HG03139 (cell line): Measurements from ENCODE around the gene COL28A1.
A peak's percentile ranks its signal among the peaks of the same experiment; 100 is the strongest.
"Not testable (repeated sequence)": the region's sequence is repeated elsewhere in the genome, so short reads cannot be mapped to it uniquely, and the experiment has no call there.

ENCODE experiments used
- ATAC-seq: cut with Tn5 transposase; IDR thresholded peaks from one replicate; pipeline ENCODE4 v1.9.1; 2021; ENCODE audit not compliant: unreplicated experiment

Gene COL28A1

DNA sequence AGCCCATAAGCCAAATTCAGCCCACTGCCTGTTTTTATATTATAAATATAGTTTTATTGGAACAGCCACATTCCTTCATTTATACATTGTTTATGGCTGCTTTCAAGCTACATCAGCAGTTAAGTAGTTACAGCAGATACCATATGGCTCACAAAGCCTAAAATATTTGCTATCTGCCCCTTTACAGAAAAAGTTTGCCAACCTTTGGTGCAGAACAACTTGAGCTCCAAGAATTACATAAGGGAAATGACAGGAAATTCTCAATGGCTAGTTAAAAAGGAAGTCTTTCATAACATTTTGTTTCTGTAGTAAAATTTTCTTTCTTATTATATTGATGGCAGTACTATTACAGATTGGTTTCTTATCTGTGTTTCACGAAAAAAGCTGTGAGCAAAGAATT is 59.3 kb downstream of the COL28A1 start:
- no peak for ATAC-seq

- ATAC-seq = no peak
Measured at GRCh38 chr7:7475601-7476000, 60.1 kb downstream of the COL28A1 start.

DNA sequence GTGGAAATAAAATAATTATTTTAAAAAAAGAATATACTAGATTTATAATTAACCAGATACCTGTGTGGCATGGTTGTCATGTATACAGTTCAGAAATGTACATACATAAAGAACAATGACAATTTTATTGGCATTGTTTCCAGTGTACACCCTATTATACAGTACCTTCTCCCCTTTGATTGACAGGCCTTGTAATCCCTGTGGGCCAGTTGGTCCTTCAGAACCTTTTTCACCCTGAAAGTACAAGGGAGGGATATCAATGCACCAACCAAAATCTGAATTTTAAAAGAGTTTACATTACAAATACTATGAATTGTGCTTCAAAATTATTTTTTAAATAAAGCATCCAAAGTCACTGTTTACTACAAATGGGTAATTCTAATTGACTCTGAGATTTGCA is 61.2 kb downstream of the COL28A1 start:
- ATAC-seq = no peak

DNA sequence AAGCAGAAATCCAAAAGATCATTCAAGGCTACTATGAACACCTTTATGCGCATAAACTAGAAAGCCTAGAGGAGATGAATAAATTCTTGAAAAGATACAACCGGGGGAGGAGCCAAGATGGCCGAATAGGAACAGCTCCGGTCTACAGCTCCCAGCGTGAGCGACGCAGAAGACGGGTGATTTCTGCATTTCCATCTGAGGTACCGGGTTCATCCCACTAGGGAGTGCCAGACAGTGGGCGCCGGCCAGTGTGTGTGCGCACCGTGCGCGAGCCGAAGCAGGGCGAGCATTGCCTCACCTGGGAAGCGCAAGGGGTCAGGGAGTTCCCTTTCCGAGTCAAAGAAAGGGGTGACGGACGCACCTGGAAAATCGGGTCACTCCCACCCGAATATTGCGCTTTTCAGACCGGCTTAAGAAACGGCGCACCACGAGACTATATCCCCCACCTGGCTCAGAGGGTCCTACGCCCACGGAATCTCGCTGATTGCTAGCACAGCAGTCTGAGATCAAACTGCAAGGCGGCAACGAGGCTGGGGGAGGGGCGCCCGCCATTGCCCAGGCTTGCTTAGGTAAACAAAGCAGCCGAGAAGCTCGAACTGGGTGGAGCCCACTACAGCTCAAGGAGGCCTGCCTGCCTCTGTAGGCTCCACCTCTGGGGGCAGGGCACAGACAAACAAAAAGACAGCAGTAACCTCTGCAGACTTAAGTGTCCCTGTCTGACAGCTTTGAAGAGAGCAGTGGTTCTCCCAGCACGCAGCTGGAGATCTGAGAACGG is 70.5 kb downstream of the COL28A1 start:
- not testable (repeated sequence) for ATAC-seq

- ATAC-seq = no peak
Measured at GRCh38 chr7:7454000-7454399, 81.7 kb downstream of the COL28A1 start.

DNA sequence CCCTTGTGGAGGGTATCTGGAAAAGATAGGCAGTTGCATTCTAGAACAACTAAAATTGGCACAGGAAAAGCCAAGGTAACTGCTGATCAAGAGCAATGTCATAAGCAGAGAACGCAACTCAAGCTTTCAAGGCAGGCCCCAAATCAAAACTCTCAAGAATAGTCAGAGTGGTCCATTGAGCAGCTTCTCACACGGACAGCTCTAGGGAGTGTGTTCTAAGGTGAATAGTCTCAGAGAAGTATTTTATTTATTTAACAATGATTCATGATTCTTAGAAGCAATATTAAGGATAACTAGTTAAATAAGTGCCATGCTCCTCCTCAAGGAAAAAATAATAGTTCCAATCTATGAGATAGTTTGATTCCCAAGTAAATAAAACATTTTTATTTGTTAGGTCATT is 83.0 kb downstream of the COL28A1 start:
- no peak for ATAC-seq

DNA sequence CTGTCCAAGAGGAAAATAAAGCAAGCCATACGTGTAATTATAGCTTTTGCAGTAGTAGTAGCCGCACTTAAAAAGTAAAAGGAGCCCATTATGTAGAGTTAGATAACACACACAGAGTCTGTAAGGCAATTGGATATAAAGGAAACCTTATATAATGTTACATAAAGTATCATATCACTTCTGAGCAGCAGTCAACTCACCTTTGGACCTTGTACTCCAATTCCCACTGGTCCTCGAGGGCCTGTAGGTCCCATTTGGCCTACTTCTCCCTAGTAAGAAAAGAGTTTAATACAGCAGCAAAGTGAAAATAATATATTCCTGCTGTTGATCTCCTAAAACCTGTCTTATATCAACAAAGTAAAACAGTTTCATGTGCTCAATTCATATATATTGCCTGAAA is 83.6 kb downstream of the COL28A1 start:
- ATAC-seq = no peak

DNA sequence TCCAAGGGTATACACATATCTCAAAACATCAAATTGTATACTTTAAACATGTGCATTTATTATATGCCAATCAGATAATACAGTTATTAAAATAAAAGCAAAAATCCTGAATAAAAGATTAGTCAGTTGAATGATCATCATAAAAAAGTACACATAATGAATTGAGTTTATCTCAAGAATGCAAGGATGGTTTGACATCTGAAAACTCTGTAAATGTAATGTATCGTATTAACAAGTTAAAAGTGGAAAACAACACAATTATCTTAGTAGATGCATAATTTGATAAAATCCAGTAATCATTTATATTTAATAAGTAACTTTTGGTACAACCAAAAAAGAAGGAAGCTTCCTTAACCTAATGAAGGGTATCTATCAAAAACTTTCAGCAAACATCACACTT is 86.6 kb downstream of the COL28A1 start:
- no peak for ATAC-seq

- ATAC-seq = no peak
Measured at GRCh38 chr7:7446616-7447015, 89.1 kb downstream of the COL28A1 start.

DNA sequence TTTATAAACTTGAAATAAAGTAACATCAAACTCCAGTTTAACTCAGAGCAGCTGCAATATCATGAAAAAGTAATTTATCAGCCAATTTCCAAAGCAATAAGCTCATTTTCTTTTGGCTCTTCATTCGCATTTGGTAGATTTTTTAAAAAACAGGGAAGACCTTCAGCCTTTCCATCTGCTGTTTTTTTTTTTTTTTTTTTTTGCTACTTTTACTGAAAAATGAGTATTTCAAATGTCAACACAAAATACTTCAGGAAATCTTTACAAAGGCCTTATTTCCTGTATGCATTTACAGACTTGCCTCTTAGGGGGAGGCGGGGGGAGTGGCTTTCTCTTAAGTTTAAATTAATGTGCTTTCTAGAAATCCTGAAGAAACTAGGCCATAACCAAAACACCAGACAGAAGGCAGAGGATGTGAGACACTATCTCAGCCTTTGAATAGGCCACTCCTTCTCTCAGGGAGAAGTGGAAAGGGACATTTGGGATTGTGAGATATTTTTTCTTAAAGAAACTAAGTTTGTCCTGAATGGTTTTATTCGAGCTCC is 91.8 kb downstream of the COL28A1 start:
- no peak for ATAC-seq

DNA sequence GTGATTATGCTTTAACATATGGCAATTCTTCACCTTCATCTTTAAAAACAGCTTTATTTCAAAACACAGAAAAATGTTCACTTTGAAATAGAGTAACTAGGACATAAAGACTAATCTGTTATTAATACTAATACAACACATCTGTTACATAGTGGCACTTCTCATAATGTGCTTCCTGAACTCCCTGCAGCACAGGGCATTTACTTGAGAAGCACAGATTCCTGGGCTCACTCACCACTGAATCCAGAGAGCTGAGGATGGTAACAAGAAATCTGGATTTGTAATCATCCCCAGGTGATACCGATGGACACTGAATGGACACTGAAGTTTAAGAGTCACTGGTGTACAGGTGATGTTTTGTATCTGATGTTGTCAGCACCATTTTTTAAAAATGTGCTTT is 96.1 kb downstream of the COL28A1 start:
- no peak for ATAC-seq

DNA sequence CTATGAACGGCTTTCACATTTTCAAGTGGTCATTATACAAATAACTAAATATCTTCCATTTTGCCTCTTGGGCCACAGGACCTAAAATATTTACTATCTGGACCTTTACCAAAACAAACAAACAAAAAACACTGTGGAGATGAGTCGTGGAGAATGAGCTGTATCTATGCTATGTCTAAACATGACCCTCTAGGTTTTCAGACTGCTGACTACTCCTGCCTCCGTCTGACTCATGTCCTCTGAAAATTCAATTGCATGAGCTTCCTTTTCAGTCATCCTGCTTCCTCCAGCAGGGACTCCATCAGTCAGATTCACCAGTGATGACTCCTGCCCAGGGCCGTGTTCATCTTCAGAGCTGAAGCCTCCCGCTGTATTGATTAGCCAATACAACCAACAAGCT is 96.8 kb downstream of the COL28A1 start:
- no peak for ATAC-seq

DNA sequence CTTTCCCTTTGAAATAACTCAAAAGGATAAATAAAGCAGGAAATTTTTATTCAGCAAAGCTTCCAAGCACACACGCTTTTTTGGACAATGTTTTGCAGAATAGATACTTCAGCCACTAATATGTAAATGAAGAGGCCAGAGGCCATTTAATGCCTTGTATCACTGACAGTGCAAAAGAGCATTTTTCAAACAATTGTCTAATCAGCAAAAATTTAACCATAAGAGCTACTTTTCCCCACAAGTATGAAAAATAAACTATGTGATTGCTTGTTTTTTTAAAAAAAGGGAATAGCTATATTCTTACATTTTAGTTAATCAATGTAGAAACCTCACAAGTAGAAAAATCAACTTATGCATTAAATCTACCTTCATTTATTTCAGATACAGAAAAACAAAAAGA is 99.7 kb downstream of the COL28A1 start:
- ATAC-seq = no peak

DNA sequence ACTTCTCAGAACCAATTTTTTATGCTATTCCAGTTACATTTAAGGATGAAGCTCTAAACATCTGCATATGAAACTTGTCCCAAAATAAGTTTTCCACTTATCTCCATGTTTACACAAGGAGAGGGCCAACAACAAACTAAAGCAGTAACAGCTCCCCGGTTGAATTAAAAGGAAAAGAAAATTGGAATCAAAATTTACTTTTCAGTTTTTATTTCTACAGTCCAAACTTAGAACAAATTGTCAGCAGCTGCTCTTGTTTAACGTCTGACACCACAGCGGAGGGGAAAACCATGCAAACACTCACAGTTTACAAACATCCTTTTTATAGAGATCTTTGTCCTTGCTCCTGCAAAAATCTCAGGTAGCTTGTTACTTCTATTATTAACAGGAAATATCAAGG is 101.3 kb downstream of the COL28A1 start:
- ATAC-seq = no peak

- no peak for ATAC-seq
Measured at GRCh38 chr7:7433811-7434210, 101.9 kb downstream of the COL28A1 start.

DNA sequence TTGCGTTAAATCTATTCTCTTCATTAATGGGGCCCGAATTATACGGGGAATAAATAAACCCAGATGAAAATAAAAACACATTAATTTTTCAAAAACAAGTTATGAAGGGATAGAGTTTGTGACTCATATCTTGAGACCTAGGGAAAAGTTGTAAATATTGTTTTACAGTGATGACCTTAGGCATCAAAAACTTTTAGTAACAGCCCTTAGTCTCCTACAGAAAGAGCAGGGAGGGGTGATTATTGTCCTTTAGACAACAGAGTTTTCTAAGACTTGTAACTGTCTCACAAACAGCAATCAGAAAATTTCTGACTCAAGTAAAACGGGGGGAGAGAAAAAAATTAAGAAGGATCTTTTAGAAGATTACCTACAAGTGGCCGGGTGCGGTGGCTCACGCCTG is 102.7 kb downstream of the COL28A1 start:
- ATAC-seq = no peak

DNA sequence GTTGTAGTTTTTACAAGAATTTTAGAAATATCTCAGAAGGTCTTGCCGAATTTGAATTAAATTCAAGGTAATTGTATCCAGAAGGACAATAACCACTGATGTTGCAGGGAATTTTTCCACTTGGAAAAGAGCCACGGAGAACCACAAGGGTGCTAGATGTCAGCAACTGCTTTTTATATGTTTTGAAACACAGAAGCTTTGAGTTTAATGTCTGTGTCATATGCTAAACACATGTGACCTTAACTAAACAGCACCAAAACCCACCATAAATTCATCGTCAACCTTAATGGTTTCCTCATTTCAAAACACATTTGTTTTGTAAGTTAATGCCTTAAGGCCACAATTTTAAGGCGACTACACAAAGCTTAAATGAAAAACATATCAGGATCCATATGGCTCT is 106.9 kb downstream of the COL28A1 start:
- ATAC-seq = no peak

GRCh38 chr7:7427363-7427762 is 108.3 kb downstream of the COL28A1 start:
- ATAC-seq = no peak

GRCh38 chr7:7426676-7427075 is 109.0 kb downstream of the COL28A1 start:
- ATAC-seq = no peak

GRCh38 chr7:7425321-7425720 is 110.4 kb downstream of the COL28A1 start:
- no peak for ATAC-seq

GRCh38 chr7:7424151-7424873 is 111.4 kb downstream of the COL28A1 start:
- ATAC-seq = peak; percentile 79

GRCh38 chr7:7422641-7423040 is 113.0 kb downstream of the COL28A1 start:
- ATAC-seq = no peak
